Measurements from ENCODE around the gene PTGIS. TPM values are rescaled to one million over a fixed set of nuclear protein-coding genes. Genes with fewer than 3 reads are reported as not detected.
"Not testable (repeated sequence)": the region's sequence is repeated elsewhere in the genome, so short reads cannot be mapped to it uniquely, and the experiment has no call there.

The PTGIS gene
- total and polyA plus RNA-seq, 2 experiments from 2014 or later, result 109 to 192 TPM

- peak overlapping the region; percentile 89 for H3K4me3 ChIP-seq
- DNase-seq, result peak; percentile 37
- H3K79me2 ChIP-seq (ENCODE audit: insufficient read depth), result peaks cover 56% of the 10 kb centered on the region
Measured at GRCh38 chr20:49566401-49567364, 1.3 kb downstream of the PTGIS start.

GRCh38 chr20:49564991-49565390 lies 2.9 kb downstream of the PTGIS start:
- H3K4me1 ChIP-seq (ENCODE audit: insufficient read depth), result peaks cover 48% of the 10 kb centered on the region
- H3K9me2 ChIP-seq (ENCODE audit: insufficient read depth); H4K20me1 ChIP-seq (ENCODE audit: insufficient read depth); H3K27me3 ChIP-seq (replicated peaks; ENCODE audit: insufficient read depth); in situ Hi-C loops (cut with MboI); H3K9me3 ChIP-seq (ENCODE audit: low read depth); DNase-seq; H2AFZ ChIP-seq: not testable (repeated sequence)
- peak overlapping the region; percentile 95 for H3K9ac ChIP-seq
- H3K36me3 ChIP-seq (ENCODE audit: low read depth), result peaks cover 11% of the 10 kb centered on the region; the same call in 1 of the 2 replicates
- peaks cover 75% of the 10 kb centered on the region for H3F3A ChIP-seq (ENCODE audit: insufficient read depth)
- H3K27ac ChIP-seq, result peak overlapping the region; percentile 75; the same call in 1 of the 2 replicates
- H3K79me2 ChIP-seq (ENCODE audit: insufficient read depth), result peaks cover 63% of the 10 kb centered on the region
- H3K4me3 ChIP-seq, result peak overlapping the region; percentile 89
- 76 to 78% methylated on average over 12 of the region's 12 CpGs for WGBS, 2 experiments (ENCODE audit: low coverage in 1 of 2, low lambda C conversion rate in 2 of 2, missing lambda C conversion rate in 2 of 2)
- H3K4me2 ChIP-seq (ENCODE audit: unreplicated experiment), result peak overlapping the region; percentile 95

More at GRCh38 chr20:49566401-49567364, 1.3 kb downstream of the PTGIS start:
- no peaks in the 10 kb centered on the region for H3K9me3 ChIP-seq (ENCODE audit: low read depth)
- peak overlapping the region; percentile 95 for H3K4me2 ChIP-seq (ENCODE audit: unreplicated experiment)
- H3K27me3 ChIP-seq (replicated peaks; ENCODE audit: insufficient read depth), result no peaks in the 10 kb centered on the region
- peaks cover 70% of the 10 kb centered on the region for H3F3A ChIP-seq (ENCODE audit: insufficient read depth)
- WGBS, 2 experiments (ENCODE audit: low coverage in 1 of 2, low lambda C conversion rate in 2 of 2, missing lambda C conversion rate in 2 of 2), result 15% methylated on average over 11 of the region's 11 CpGs
- peak overlapping the region; percentile 95 for H3K9ac ChIP-seq
- H3K27ac ChIP-seq, result peak overlapping the region; percentile 75
- H3K4me1 ChIP-seq (ENCODE audit: insufficient read depth), result peaks cover 34% of the 10 kb centered on the region
- H2AFZ ChIP-seq, result peak overlapping the region; percentile 56
- peaks cover 5% of the 10 kb centered on the region; the same call in 1 of the 2 replicates for H3K36me3 ChIP-seq (ENCODE audit: low read depth)
- in situ Hi-C loops (cut with MboI), result no loop called here
- H4K20me1 ChIP-seq (ENCODE audit: insufficient read depth), result no peaks in the 10 kb centered on the region
- no peaks in the 10 kb centered on the region for H3K9me2 ChIP-seq (ENCODE audit: insufficient read depth)
- TF ChIP-seq EZH2 (IDR thresholded peaks at IDR 0.05; ENCODE audit: insufficient read depth, poor library complexity, severe bottlenecking) (no peak), EZH2phosphoT487 (IDR thresholded peaks at IDR 0.05; ENCODE audit: insufficient read depth, low read depth) (no peak)

GRCh38 chr20:49563015-49563980 lies 4.6 kb downstream of the PTGIS start:
- peaks cover 11% of the 10 kb centered on the region; the same call in 1 of the 2 replicates for H3K36me3 ChIP-seq (ENCODE audit: low read depth)
- TF ChIP-seq EZH2 (IDR thresholded peaks at IDR 0.05; ENCODE audit: insufficient read depth, poor library complexity, severe bottlenecking), result no peak
- TF ChIP-seq EZH2phosphoT487 (IDR thresholded peaks at IDR 0.05; ENCODE audit: insufficient read depth, low read depth), result no peak
- H3K27ac ChIP-seq, result peak overlapping the region; percentile 95
- DNase-seq, result peak; percentile 28
- no peak overlapping the region for H3K4me2 ChIP-seq (ENCODE audit: unreplicated experiment)
- H3K9me2 ChIP-seq (ENCODE audit: insufficient read depth), result no peaks in the 10 kb centered on the region
- H3K79me2 ChIP-seq (ENCODE audit: insufficient read depth), result peaks cover 67% of the 10 kb centered on the region
- H3F3A ChIP-seq (ENCODE audit: insufficient read depth), result peaks cover 78% of the 10 kb centered on the region
- peak overlapping the region; percentile 61; the same call in 1 of the 2 replicates for H3K9ac ChIP-seq
- H2AFZ ChIP-seq, result no peak overlapping the region
- H3K4me3 ChIP-seq, result no peak overlapping the region; the same call in 1 of the 2 replicates
- peaks cover 60% of the 10 kb centered on the region for H3K4me1 ChIP-seq (ENCODE audit: insufficient read depth)
- no peaks in the 10 kb centered on the region for H3K27me3 ChIP-seq (replicated peaks; ENCODE audit: insufficient read depth)
- WGBS, 2 experiments (ENCODE audit: low coverage in 1 of 2, low lambda C conversion rate in 2 of 2, missing lambda C conversion rate in 2 of 2), result 80 to 88% methylated on average over 6 of the region's 6 CpGs
- no peaks in the 10 kb centered on the region for H3K9me3 ChIP-seq (ENCODE audit: low read depth)
- H4K20me1 ChIP-seq (ENCODE audit: insufficient read depth), result no peaks in the 10 kb centered on the region
- in situ Hi-C loops (cut with MboI), result no loop called here
